ENCODE measurements around the gene VLDLR.

The VLDLR gene

GRCh38 chr9:2677915-2678889 lies 56.6 kb downstream of the VLDLR start:
- Histone ChIP-seq H3K27ac (no peak overlapping the region), H3K9me3 (ENCODE audit: severe bottlenecking) (no peaks in the 10 kb centered on the region), H3K4me3 (ENCODE audit: low read depth, low read length) (no peak overlapping the region), H3K27me3 (ENCODE audit: insufficient read depth, low read depth, severe bottlenecking) (no peaks in the 10 kb centered on the region), H3K36me3 (no peaks in the 10 kb centered on the region)
- TF ChIP-seq, protein P1, sequence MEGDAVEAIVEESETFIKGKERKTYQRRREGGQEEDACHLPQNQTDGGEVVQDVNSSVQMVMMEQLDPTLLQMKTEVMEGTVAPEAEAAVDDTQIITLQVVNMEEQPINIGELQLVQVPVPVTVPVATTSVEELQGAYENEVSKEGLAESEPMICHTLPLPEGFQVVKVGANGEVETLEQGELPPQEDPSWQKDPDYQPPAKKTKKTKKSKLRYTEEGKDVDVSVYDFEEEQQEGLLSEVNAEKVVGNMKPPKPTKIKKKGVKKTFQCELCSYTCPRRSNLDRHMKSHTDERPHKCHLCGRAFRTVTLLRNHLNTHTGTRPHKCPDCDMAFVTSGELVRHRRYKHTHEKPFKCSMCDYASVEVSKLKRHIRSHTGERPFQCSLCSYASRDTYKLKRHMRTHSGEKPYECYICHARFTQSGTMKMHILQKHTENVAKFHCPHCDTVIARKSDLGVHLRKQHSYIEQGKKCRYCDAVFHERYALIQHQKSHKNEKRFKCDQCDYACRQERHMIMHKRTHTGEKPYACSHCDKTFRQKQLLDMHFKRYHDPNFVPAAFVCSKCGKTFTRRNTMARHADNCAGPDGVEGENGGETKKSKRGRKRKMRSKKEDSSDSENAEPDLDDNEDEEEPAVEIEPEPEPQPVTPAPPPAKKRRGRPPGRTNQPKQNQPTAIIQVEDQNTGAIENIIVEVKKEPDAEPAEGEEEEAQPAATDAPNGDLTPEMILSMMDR (IDR thresholded peaks at IDR 0.05; ENCODE audit: low read depth, low read length) = no peak
- DNase-seq = no peak

DNA sequence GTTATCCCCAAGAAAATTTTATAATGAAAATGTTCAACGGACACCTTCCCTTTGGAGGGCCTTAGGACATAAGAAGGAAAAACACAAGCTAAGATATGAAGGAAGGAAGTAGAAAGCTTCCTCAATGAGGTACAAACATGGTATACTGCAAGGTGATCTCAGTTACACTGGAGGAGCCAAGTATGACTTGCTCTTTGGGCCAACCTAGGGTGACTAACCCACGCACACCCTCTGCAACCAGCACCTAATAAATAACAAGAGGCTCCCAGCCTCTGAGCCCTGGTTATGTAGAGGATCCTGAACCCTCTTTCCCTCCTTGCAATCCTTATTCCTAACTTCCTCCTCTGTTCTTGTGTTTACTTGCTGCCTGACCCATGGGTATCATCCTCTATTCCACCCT lies 57.4 kb downstream of the VLDLR start:
- H3K4me3 ChIP-seq (ENCODE audit: low read depth, low read length) = no peak overlapping the region
- no peak overlapping the region for H3K27ac ChIP-seq
- no peaks in the 10 kb centered on the region for H3K9me3 ChIP-seq (ENCODE audit: severe bottlenecking)
- no peaks in the 10 kb centered on the region for H3K27me3 ChIP-seq (ENCODE audit: insufficient read depth, low read depth, severe bottlenecking)
- H3K36me3 ChIP-seq = no peaks in the 10 kb centered on the region
- TF ChIP-seq, protein P1 (IDR thresholded peaks at IDR 0.05; ENCODE audit: low read depth, low read length) = no peak
- DNase-seq = no peak

GRCh38 chr9:2681981-2682380 lies 60.4 kb downstream of the VLDLR start:
- Histone ChIP-seq H3K27me3 (ENCODE audit: insufficient read depth, low read depth, severe bottlenecking) (no peaks in the 10 kb centered on the region), H3K27ac (no peak overlapping the region), H3K36me3 (no peaks in the 10 kb centered on the region), H3K9me3 (ENCODE audit: severe bottlenecking) (no peaks in the 10 kb centered on the region), H3K4me3 (ENCODE audit: low read depth, low read length) (no peak overlapping the region)
- DNase-seq = no peak
- TF ChIP-seq, protein P1 (IDR thresholded peaks at IDR 0.05; ENCODE audit: low read depth, low read length) = no peak

- TF ChIP-seq, protein P1 (IDR thresholded peaks at IDR 0.05; ENCODE audit: low read depth, low read length) = 0 out of 2 replicates have a peak, but pooled peaks have one; percentile 5
- no peaks in the 10 kb centered on the region for H3K27me3 ChIP-seq (ENCODE audit: insufficient read depth, low read depth, severe bottlenecking)
- H3K36me3 ChIP-seq = no peaks in the 10 kb centered on the region
- peak; percentile 17 for DNase-seq
- H3K4me3 ChIP-seq (ENCODE audit: low read depth, low read length) = no peak overlapping the region
- no peaks in the 10 kb centered on the region for H3K9me3 ChIP-seq (ENCODE audit: severe bottlenecking)
- no peak overlapping the region for H3K27ac ChIP-seq
Measured at GRCh38 chr9:2686911-2687310, 65.3 kb downstream of the VLDLR start.

GRCh38 chr9:2688636-2689035 lies 67.0 kb downstream of the VLDLR start:
- H3K36me3 ChIP-seq = no peaks in the 10 kb centered on the region
- TF ChIP-seq, protein P1 (IDR thresholded peaks at IDR 0.05; ENCODE audit: low read depth, low read length) = no peak
- H3K27ac ChIP-seq = no peak overlapping the region; the same call in 1 of the 2 replicates
- no peak for DNase-seq
- H3K9me3 ChIP-seq (ENCODE audit: severe bottlenecking) = no peaks in the 10 kb centered on the region
- no peak overlapping the region for H3K4me3 ChIP-seq (ENCODE audit: low read depth, low read length)
- H3K27me3 ChIP-seq (ENCODE audit: insufficient read depth, low read depth, severe bottlenecking) = no peaks in the 10 kb centered on the region

Data from WERI-Rb-1 (cell line).